Iris pigment epithelial cell (primary cell): ENCODE results near the gene NDUFB2.
"Not testable (repeated sequence)": the region's sequence is repeated elsewhere in the genome, so short reads cannot be mapped to it uniquely, and the experiment has no call there.

Source experiments
- DNase-seq: peaks from one replicate; pipeline ENCODE4 v3.0.0-alpha.2; 2011; ENCODE audit warnings: low read depth

Gene NDUFB2

DNA sequence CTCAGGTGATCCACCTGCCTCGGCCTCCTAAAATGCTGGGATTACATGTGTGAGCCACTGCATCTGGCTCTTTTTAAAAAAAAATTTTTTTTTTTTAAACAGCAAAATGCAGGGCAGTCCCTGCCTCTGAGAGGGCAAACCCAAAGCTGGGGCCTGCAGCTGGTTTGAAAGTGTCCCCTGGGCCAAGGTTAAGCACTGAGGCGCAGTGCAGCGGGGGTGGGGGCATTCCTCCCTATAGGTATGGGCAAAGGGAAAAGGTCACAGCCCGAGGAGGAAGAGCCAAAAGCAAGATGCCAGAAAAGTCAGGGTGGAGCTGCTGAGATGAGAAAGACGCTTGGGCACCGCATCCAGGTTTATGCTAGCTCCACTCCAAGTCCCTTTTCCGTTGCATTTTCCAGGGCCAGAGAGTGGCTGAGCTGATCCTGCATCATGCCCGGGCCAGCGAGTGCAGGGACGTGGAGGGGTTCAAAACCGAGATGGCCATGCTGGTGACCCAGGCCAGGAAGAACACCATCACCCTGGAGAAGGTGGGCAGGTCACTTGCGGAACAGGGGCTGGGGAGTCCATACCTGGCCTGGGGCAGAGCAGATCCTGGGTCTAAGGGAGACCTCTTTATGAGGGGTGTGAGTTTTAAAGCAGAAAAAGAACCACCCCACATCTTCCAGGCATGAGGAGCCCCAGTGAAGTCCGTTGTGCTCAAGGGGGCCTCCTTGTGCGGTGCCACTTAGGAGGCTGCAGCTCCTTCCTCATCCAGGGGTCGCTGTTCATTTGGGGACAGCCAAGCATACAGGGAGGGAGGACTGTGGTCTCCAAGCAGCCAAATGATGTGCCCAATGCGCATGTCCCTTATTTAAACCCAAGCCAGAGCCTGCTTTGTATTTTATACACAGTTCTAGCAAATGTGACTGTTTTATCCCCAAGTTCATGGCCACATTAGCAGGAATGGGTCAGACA, 7.0 kb upstream of the NDUFB2 start:
- DNase-seq: no peak

GRCh38 chr7:140691376-140692045, 5.0 kb upstream of the NDUFB2 start:
- DNase-seq: no peak

DNA sequence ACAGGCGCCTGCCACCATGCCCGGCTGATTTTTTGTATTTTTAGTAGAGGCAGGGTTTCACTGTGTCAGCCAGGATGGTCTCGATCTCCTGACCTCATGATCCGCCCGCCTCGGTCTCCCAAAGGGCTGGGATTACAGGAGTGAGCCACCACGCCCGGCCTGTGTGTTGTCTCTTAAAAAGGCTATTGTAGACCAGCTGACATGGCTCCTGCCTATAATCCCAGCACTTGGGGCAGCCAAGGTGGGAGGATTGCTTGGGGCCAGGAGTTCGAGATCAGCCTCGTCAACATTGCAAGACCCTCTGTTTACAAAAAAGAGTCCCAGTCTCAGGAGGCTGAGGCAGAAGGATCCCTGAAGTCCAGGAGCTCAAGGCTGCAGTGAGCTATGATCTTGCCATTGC, 2.7 kb upstream of the NDUFB2 start:
- not testable (repeated sequence) for DNase-seq

GRCh38 chr7:140694592-140694991, 1.9 kb upstream of the NDUFB2 start:
- no peak for DNase-seq

DNA sequence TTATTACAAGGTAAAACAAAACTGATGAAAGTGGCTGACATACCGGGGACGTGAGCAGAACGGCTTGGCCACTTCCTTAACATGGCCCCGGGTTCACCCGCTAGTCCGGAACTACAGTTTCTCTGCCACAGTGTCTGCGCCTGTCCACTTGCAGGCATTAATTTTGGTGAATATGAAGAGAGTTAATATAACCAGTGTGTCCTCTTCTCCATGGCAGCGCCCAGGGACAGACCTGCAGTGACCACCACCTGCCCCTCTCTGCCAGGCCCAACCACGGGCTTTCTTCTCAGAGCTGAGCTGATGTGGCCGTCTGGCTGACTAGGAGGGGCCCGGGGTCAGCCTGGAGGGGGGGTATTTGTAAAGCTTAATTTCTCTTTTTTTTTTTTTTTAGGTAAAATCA, 1.1 kb upstream of the NDUFB2 start:
- DNase-seq: no peak

GRCh38 chr7:140696024-140696679, 356 bp upstream of the NDUFB2 start:
- DNase-seq: peak; percentile 95

DNA sequence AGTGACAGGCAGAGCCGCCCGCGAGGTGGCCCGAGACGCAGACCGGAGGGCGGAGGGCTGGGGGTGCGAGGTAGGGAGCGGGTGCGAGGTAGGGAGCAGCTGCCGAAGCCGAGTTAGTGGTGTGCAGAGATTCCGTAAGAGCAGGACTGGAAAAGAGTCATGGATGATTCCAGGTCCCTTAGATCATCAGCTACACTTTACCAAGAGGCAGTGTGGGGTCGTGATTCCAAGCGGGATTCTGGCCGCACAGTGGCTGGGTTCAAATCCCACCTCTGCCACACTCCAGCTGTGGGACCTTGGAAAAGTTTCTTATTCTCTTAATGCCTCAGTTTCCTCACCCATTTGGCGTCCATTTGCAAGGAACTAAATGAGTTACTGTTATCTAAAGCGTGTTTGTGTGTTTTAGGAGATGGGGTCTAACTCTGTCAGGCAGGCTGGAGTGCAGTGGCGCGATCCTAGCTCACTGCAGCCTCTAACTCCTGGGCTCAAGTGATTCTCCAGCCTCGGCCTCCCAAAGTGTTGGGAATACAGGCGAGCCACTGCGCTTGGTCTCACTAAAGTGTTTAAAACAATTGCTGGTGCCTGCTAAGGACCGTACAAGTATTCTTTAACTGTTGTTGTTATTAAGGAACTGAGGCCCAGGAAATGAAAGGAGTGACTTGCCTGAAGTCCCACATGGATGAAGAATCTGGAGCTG, 1.1 kb downstream of the NDUFB2 start:
- DNase-seq: peak; percentile 54

DNA sequence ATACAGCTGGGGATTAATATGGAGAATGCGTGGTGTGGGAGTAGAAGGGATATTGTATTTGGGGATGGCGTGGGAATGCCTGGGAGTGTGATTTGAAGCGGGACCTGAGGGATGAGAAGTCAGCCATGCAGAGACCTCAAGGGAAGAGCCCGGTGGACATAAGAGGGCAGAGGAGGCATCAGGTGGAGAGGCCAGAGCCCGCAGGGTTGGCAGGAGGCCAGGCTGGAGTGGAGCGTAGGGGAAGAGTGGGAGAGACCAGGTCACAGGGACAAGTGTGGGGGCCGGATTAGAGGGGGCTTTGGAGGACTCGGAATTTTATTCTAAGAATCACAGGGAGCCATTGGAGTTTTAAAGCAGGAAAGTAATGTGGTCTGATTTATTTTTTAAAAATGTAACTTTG, 2.0 kb downstream of the NDUFB2 start:
- no peak for DNase-seq

GRCh38 chr7:140702774-140703173, 6.3 kb downstream of the NDUFB2 start:
- DNase-seq: peak; percentile 6

- DNase-seq: no peak
Measured at GRCh38 chr7:140704205-140704604, 7.7 kb downstream of the NDUFB2 start.

GRCh38 chr7:140707132-140707531, 10.6 kb downstream of the NDUFB2 start:
- DNase-seq: no peak

DNA sequence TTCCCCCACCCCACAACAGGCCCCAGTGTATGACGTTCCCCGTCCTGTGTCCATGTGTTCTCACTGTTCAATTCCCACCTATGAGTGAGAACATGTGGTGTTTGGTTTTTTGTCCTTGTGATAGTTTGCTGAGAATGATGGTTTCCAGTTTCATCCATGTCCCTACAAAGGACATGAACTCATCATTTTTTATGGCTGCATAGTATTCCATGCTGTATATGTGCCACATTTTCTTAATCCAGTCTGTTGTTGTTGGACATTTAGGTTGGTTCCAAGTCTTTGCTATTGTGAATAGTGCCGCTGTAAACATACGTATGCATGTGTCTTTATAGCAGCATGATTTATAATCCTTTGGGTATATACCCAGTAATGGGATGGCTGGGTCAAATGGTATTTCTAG, 12.3 kb downstream of the NDUFB2 start:
- DNase-seq: not testable (repeated sequence)

- DNase-seq: not testable (repeated sequence)
Measured at GRCh38 chr7:140712392-140712791, 15.9 kb downstream of the NDUFB2 start.

GRCh38 chr7:140714331-140715040, 18.0 kb downstream of the NDUFB2 start:
- no peak for DNase-seq

- peak; percentile 43 for DNase-seq
Measured at GRCh38 chr7:140719721-140720120, 23.2 kb downstream of the NDUFB2 start.

- DNase-seq: no peak
Measured at GRCh38 chr7:140722254-140722653, 25.7 kb downstream of the NDUFB2 start.

GRCh38 chr7:140723006-140723405, 26.5 kb downstream of the NDUFB2 start:
- DNase-seq: no peak

- no peak for DNase-seq
Measured at GRCh38 chr7:140723574-140723973, 27.1 kb downstream of the NDUFB2 start.

- no peak for DNase-seq
Measured at GRCh38 chr7:140724706-140725105, 28.2 kb downstream of the NDUFB2 start.

GRCh38 chr7:140726281-140726680, 29.8 kb downstream of the NDUFB2 start:
- DNase-seq: peak; percentile 48

GRCh38 chr7:140732416-140732815, 35.9 kb downstream of the NDUFB2 start:
- no peak for DNase-seq
